SK-N-SH treated with all-trans-retinoic acid at 6 μM for 48 hours (cell line): ENCODE results near the gene ROCK1.
A peak's percentile ranks its signal among the peaks of the same experiment; 100 is the strongest.

Experiments
- ATAC-seq: fragments of 200-7000 bp; cut with Tn5 transposase; 3 replicates; pipeline ENCODE4 v1.9.1; 2020; ENCODE audit warnings: mild to moderate bottlenecking, moderate library complexity
- ARNTL ChIP-seq: fragments of 450-650 bp; formaldehyde crosslinking; IDR thresholded peaks from 2 replicates; pipeline ENCODE4 v1.5.0; 2020; ENCODE audit warnings: low read depth, mild to moderate bottlenecking, moderate library complexity, borderline replicate concordance
- BACH2 ChIP-seq: fragments of 250-450 bp; sonication (Bioruptor Pico); IDR thresholded peaks from 2 replicates; pipeline ENCODE4 v1.9.0; 2021; ENCODE audit warnings: mild to moderate bottlenecking, borderline replicate concordance
- CREB5 ChIP-seq: fragments of 250-450 bp; sonication (Bioruptor Pico); IDR thresholded peaks from 2 replicates; pipeline ENCODE4 v1.5.1; 2020; ENCODE audit warnings: low read depth, mild to moderate bottlenecking, moderate library complexity
- CSDC2 ChIP-seq: fragments of 250-450 bp; sonication (Bioruptor Pico); IDR thresholded peaks from 2 replicates; pipeline ENCODE4 v1.5.0; 2020; ENCODE audit warnings: mild to moderate bottlenecking, moderate library complexity
- CSRNP3 ChIP-seq: fragments of 250-450 bp; sonication (Bioruptor Pico); IDR thresholded peaks from 2 replicates; pipeline ENCODE4 v1.5.1; 2021; ENCODE audit warnings: mild to moderate bottlenecking, moderate library complexity
- ESRRG ChIP-seq: fragments of 250-450 bp; sonication (Bioruptor Pico); IDR thresholded peaks from 2 replicates; pipeline ENCODE4 v1.6.1; 2021; ENCODE audit warnings: mild to moderate bottlenecking
- GLIS3 ChIP-seq: fragments of 250-450 bp; sonication (Bioruptor Pico); IDR thresholded peaks from 2 replicates; pipeline ENCODE4 v1.5.0; 2020; ENCODE audit warnings: mild to moderate bottlenecking, moderate library complexity
- PATZ1 ChIP-seq: fragments of 250-450 bp; sonication (Bioruptor Pico); IDR thresholded peaks from 2 replicates; pipeline ENCODE4 v1.8.0; 2020; ENCODE audit warnings: mild to moderate bottlenecking, moderate library complexity, borderline replicate concordance
- POU6F1 ChIP-seq: fragments of 250-450 bp; sonication (Bioruptor Pico); IDR thresholded peaks from 2 replicates; pipeline ENCODE4 v1.8.0; 2021; ENCODE audit warnings: low read depth, mild to moderate bottlenecking, moderate library complexity, borderline replicate concordance
- PPARA ChIP-seq: fragments of 250-450 bp; sonication (Bioruptor Pico); IDR thresholded peaks from 2 replicates; pipeline ENCODE4 v1.5.0; 2020; ENCODE audit warnings: mild to moderate bottlenecking, borderline replicate concordance
- SNAI2 ChIP-seq: fragments of 250-450 bp; sonication (Bioruptor Pico); IDR thresholded peaks from 2 replicates; pipeline ENCODE4 v1.5.0; 2020; ENCODE audit warnings: mild to moderate bottlenecking, moderate library complexity
- TCF4 ChIP-seq: fragments of 250-450 bp; sonication (Bioruptor Pico); IDR thresholded peaks from 2 replicates; pipeline ENCODE4 v1.8.0; 2021; ENCODE audit warnings: mild to moderate bottlenecking, moderate library complexity, borderline replicate concordance
- TOX ChIP-seq: fragments of 250-450 bp; sonication (Bioruptor Pico); IDR thresholded peaks from 2 replicates; pipeline ENCODE4 v1.8.0; 2021; ENCODE audit warnings: mild to moderate bottlenecking, moderate library complexity, borderline replicate concordance
- TSHZ2 ChIP-seq: fragments of 250-450 bp; sonication (Bioruptor Pico); IDR thresholded peaks from 2 replicates; pipeline ENCODE4 v1.5.0; 2020; ENCODE audit warnings: mild to moderate bottlenecking, moderate library complexity
- ZC3H10 ChIP-seq: fragments of 250-450 bp; sonication (Bioruptor Pico); IDR thresholded peaks from 2 replicates; pipeline ENCODE4 v1.5.1; 2021; ENCODE audit warnings: mild to moderate bottlenecking, moderate library complexity
- ZNF70 ChIP-seq: fragments of 450-650 bp; formaldehyde crosslinking; IDR thresholded peaks from 2 replicates; pipeline ENCODE4 v1.5.0; 2020; ENCODE audit warnings: mild to moderate bottlenecking, moderate library complexity
- ZNF8 ChIP-seq: fragments of 450-650 bp; formaldehyde crosslinking; IDR thresholded peaks from 2 replicates; pipeline ENCODE4 v1.5.0; 2020; ENCODE audit warnings: mild to moderate bottlenecking, moderate library complexity

Gene ROCK1

GRCh38 chr18:21057112-21057511 lies 54.5 kb downstream of the ROCK1 start (continued):
- no peak for TF ChIP-seq CSRNP3
- no peak for TF ChIP-seq CSDC2 (CRISPR knock-in tag)

- TF ChIP-seq ZNF8 (CRISPR knock-in tag), result no peak
- TF ChIP-seq PPARA (CRISPR knock-in tag), result no peak
- no peak for TF ChIP-seq CREB5
- ATAC-seq, result no peak
Observed at GRCh38 chr18:21056545-21056944, 55.1 kb downstream of the ROCK1 start.

- ATAC-seq, result peak; percentile 26; the same call in 1 of the 3 replicates
Observed at GRCh38 chr18:21054252-21054821, 57.3 kb downstream of the ROCK1 start.

GRCh38 chr18:21053127-21053526 lies 58.5 kb downstream of the ROCK1 start:
- ATAC-seq, result peak; percentile 91
- TF ChIP-seq TSHZ2 (CRISPR knock-in tag) (no peak), POU6F1 (CRISPR knock-in tag) (no peak), ZNF70 (no peak), PPARA (CRISPR knock-in tag) (no peak), SNAI2 (CRISPR knock-in tag) (no peak), BACH2 (CRISPR knock-in tag) (no peak), CSDC2 (CRISPR knock-in tag) (no peak), ZC3H10 (CRISPR knock-in tag) (no peak), PATZ1 (CRISPR knock-in tag) (no peak), CSRNP3 (no peak), ESRRG (no peak)
- TF ChIP-seq, all 23 proteins: peak for 0

More at GRCh38 chr18:21054252-21054821, 57.3 kb downstream of the ROCK1 start:
- TF ChIP-seq ARNTL (CRISPR knock-in tag), result no peak
- TF ChIP-seq TCF4 (CRISPR knock-in tag), result no peak
- TF ChIP-seq GLIS3 (CRISPR knock-in tag), result no peak
- TF ChIP-seq TOX, result no peak
- TF ChIP-seq BACH2 (CRISPR knock-in tag), result no peak
- TF ChIP-seq PATZ1 (CRISPR knock-in tag), result no peak
- TF ChIP-seq ZC3H10 (CRISPR knock-in tag), result no peak
- TF ChIP-seq, all 23 proteins: peak for 0
